H1 (cell line): ENCODE data around the gene NFX1.

Experiments
- CHD2 ChIP-seq: IDR thresholded peaks from 2 replicates; pipeline ENCODE4 v1.6.1; 2012; ENCODE audit warnings: low read length, improper control_type of control experiment
- KDM1A ChIP-seq: fragments of 200-600, 300-600 bp; sonication (generic); IDR thresholded peaks from 2 replicates; pipeline ENCODE4 v1.7.1; 2016; ENCODE audit warnings: mild to moderate bottlenecking, low read length, borderline replicate concordance
- POLR2A ChIP-seq, 2 experiments: IDR thresholded peaks; 1 replicate in 1 of 2; 2 replicates in 1 of 2; pipeline ENCODE4 v1.6.1; 2011; ENCODE audit warnings: low read depth in 2 of 2, low read length in 2 of 2, mild to moderate bottlenecking in 2 of 2; ENCODE audit errors: control extremely low read depth in 1 of 2
- TAF7 ChIP-seq: optimal IDR thresholded peaks from 2 replicates; pipeline ENCODE3; 2011; ENCODE audit warnings: low read depth, mild to moderate bottlenecking, inconsistent platforms, low read length, moderate library complexity, borderline replicate concordance
- TF ChIP-seq, protein P1 (sequence below), 3 experiments: IDR thresholded peaks; 1 replicate in 2 of 3; 2 replicates in 1 of 3; pipeline versions ENCODE4 v1.5.1 to v1.6.1; 2011; ENCODE audit warnings: low read length in 3 of 3, mild to moderate bottlenecking in 3 of 3, inconsistent platforms in 2 of 3, low read depth in 1 of 3, moderate library complexity in 1 of 3; ENCODE audit not compliant: insufficient read depth in 1 of 3; ENCODE audit errors: control extremely low read depth in 1 of 3

- no peak for TF ChIP-seq POLR2A (IDR thresholded peaks at IDR 0.05; ENCODE audit: control extremely low read depth in 1 of 2, low read depth in 2 of 2, low read length in 2 of 2)
- TF ChIP-seq, protein P1, sequence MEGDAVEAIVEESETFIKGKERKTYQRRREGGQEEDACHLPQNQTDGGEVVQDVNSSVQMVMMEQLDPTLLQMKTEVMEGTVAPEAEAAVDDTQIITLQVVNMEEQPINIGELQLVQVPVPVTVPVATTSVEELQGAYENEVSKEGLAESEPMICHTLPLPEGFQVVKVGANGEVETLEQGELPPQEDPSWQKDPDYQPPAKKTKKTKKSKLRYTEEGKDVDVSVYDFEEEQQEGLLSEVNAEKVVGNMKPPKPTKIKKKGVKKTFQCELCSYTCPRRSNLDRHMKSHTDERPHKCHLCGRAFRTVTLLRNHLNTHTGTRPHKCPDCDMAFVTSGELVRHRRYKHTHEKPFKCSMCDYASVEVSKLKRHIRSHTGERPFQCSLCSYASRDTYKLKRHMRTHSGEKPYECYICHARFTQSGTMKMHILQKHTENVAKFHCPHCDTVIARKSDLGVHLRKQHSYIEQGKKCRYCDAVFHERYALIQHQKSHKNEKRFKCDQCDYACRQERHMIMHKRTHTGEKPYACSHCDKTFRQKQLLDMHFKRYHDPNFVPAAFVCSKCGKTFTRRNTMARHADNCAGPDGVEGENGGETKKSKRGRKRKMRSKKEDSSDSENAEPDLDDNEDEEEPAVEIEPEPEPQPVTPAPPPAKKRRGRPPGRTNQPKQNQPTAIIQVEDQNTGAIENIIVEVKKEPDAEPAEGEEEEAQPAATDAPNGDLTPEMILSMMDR (IDR thresholded peaks at IDR 0.05; ENCODE audit: control extremely low read depth in 1 of 3, insufficient read depth in 1 of 3, low read depth in 1 of 3, low read length in 3 of 3), result no peak
- no peak for TF ChIP-seq KDM1A
- TF ChIP-seq CHD2, result no peak
- no peak for TF ChIP-seq TAF7
Observed at GRCh38 chr9:33374190-33374589, 83.9 kb downstream of the NFX1 start.
